ENCODE data around the gene PCDHGA3.
"Not testable (repeated sequence)": the region's sequence is repeated elsewhere in the genome, so short reads cannot be mapped to it uniquely, and the experiment has no call there.

The PCDHGA3 gene

GRCh38 chr5:141388661-141389060, 45.0 kb downstream of the PCDHGA3 start:
- no peaks in the 10 kb centered on the region for H3K27me3 ChIP-seq (ENCODE audit: insufficient read depth, low read depth)
- H3K4me3 ChIP-seq (IDR thresholded peaks at IDR 0.05; ENCODE audit: insufficient read depth, low read depth, low read length), result no peak overlapping the region
- no peak for TF ChIP-seq CTCF (conservative IDR thresholded peaks at IDR 0.05; ENCODE audit: low read depth, low read length)
- no peaks in the 10 kb centered on the region for H3K36me3 ChIP-seq (ENCODE audit: insufficient read depth)
- H3K9ac ChIP-seq, result no peak overlapping the region
- H3K27ac ChIP-seq, result no peak overlapping the region
- no peaks in the 10 kb centered on the region for H4K20me1 ChIP-seq (ENCODE audit: insufficient read depth)
- no peak overlapping the region for H2AFZ ChIP-seq (ENCODE audit: low read depth)
- H3K79me2 ChIP-seq (ENCODE audit: insufficient read depth, low read depth), result no peaks in the 10 kb centered on the region
- no peaks in the 10 kb centered on the region for H3K4me1 ChIP-seq (ENCODE audit: low read depth, poor library complexity, severe bottlenecking)
- no peak overlapping the region for H3K4me2 ChIP-seq

DNA sequence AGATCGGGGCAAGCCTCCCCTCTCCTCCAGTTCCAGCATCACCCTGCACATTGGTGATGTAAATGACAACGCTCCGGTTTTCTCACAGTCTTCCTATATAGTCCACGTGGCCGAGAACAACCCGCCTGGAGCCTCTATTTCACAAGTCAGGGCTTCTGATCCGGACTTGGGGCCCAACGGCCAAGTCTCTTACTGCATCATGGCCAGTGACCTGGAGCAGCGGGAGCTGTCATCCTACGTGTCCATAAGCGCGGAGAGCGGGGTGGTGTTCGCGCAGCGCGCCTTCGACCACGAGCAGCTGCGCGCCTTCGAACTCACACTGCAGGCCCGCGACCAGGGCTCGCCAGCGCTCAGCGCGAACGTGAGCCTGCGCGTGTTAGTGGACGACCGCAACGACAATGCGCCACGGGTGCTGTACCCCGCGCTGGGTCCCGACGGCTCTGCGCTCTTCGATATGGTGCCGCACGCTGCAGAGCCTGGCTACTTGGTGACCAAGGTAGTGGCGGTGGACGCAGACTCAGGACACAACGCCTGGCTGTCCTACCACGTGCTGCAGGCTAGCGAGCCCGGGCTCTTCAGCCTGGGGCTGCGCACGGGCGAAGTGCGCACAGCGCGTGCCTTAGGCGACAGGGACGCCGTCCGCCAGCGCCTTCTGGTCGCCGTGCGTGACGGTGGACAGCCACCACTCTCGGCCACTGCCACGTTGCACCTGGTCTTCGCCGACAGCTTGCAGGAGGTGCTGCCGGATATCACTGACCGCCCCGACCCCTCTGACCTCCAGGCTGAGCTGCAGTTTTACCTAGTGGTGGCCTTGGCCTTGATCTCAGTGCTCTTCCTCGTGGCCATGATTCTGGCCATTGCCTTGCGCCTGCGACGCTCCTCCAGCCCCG, 45.8 kb downstream of the PCDHGA3 start:
- Histone ChIP-seq H3K27ac (no peak overlapping the region), H3K79me2 (ENCODE audit: insufficient read depth, low read depth) (no peaks in the 10 kb centered on the region), H3K27me3 (ENCODE audit: insufficient read depth, low read depth) (no peaks in the 10 kb centered on the region), H3K36me3 (ENCODE audit: insufficient read depth) (no peaks in the 10 kb centered on the region), H3K4me3 (IDR thresholded peaks at IDR 0.05; ENCODE audit: insufficient read depth, low read depth, low read length) (no peak overlapping the region), H3K9ac (no peak overlapping the region), H3K4me1 (ENCODE audit: low read depth, poor library complexity, severe bottlenecking) (no peaks in the 10 kb centered on the region), H4K20me1 (ENCODE audit: insufficient read depth) (no peaks in the 10 kb centered on the region), H3K4me2 (no peak overlapping the region), H2AFZ (ENCODE audit: low read depth) (no peak overlapping the region)
- TF ChIP-seq CTCF (conservative IDR thresholded peaks at IDR 0.05; ENCODE audit: low read depth, low read length), result no peak

DNA sequence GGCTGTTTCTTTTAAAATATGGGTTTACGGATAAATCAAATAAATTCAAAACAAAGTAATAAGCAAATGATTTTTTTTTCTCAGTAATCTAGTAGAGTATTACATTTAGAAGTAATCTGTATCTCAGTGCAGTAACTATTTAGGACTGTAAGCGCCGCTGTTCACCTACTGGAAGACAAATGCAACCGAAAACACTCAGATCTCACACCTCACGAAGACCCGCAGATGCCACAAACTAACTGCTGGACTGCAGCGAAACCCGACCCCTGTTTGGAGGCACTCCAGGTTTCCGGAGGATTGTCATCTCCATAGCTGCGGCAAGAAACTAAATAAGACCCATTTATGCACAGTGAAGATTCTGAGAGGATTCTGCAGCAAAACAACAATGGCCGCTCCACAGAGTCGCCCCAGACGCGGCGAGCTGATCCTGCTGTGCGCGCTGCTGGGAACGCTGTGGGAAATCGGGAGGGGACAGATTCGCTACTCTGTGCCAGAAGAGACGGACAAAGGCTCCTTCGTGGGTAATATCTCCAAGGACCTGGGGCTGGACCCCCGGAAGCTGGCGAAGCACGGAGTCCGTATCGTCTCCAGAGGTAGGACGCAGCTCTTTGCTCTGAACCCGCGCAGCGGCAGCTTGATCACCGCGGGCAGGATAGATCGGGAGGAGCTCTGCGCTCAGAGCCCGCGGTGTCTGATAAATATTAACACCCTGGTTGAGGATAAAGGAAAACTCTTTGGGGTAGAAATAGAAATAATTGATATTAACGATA, 49.0 kb downstream of the PCDHGA3 start, which contains the start of gene PCDHGA8:
PCDHGA8 (plus strand) TSS at position 205 of the 770 bp plus-strand sequence; CDS start at position 386, 181 bp downstream.
- Histone ChIP-seq H2AFZ (ENCODE audit: low read depth) (no peak within 1 kb of the TSS), H4K20me1 (ENCODE audit: insufficient read depth) (no peaks in the 10 kb centered on the region), H3K27me3 (ENCODE audit: insufficient read depth, low read depth) (no peaks in the 10 kb centered on the region), H3K9ac (no peak within 1 kb of the TSS), H3K36me3 (ENCODE audit: insufficient read depth) (no peaks in the 10 kb centered on the region), H3K4me3 (IDR thresholded peaks at IDR 0.05; ENCODE audit: insufficient read depth, low read depth, low read length) (no peak within 1 kb of the TSS), H3K4me2 (no peak within 1 kb of the TSS), H3K27ac (no peak within 1 kb of the TSS), H3K79me2 (ENCODE audit: insufficient read depth, low read depth) (no peaks in the 10 kb centered on the region), H3K4me1 (ENCODE audit: low read depth, poor library complexity, severe bottlenecking) (no peaks in the 10 kb centered on the region)
- no peak for TF ChIP-seq CTCF (conservative IDR thresholded peaks at IDR 0.05; ENCODE audit: low read depth, low read length)

GRCh38 chr5:141393267-141393666, 49.6 kb downstream of the PCDHGA3 start:
- no peaks in the 10 kb centered on the region for H3K79me2 ChIP-seq (ENCODE audit: insufficient read depth, low read depth)
- H3K27ac ChIP-seq, result no peak overlapping the region
- no peaks in the 10 kb centered on the region for H3K27me3 ChIP-seq (ENCODE audit: insufficient read depth, low read depth)
- no peaks in the 10 kb centered on the region for H3K36me3 ChIP-seq (ENCODE audit: insufficient read depth)
- no peak for TF ChIP-seq CTCF (conservative IDR thresholded peaks at IDR 0.05; ENCODE audit: low read depth, low read length)
- no peaks in the 10 kb centered on the region for H3K4me1 ChIP-seq (ENCODE audit: low read depth, poor library complexity, severe bottlenecking)
- no peak overlapping the region for H3K9ac ChIP-seq
- H2AFZ ChIP-seq (ENCODE audit: low read depth), result no peak overlapping the region
- no peak overlapping the region for H3K4me3 ChIP-seq (IDR thresholded peaks at IDR 0.05; ENCODE audit: insufficient read depth, low read depth, low read length)
- H4K20me1 ChIP-seq (ENCODE audit: insufficient read depth), result no peaks in the 10 kb centered on the region
- H3K4me2 ChIP-seq, result no peak overlapping the region

DNA sequence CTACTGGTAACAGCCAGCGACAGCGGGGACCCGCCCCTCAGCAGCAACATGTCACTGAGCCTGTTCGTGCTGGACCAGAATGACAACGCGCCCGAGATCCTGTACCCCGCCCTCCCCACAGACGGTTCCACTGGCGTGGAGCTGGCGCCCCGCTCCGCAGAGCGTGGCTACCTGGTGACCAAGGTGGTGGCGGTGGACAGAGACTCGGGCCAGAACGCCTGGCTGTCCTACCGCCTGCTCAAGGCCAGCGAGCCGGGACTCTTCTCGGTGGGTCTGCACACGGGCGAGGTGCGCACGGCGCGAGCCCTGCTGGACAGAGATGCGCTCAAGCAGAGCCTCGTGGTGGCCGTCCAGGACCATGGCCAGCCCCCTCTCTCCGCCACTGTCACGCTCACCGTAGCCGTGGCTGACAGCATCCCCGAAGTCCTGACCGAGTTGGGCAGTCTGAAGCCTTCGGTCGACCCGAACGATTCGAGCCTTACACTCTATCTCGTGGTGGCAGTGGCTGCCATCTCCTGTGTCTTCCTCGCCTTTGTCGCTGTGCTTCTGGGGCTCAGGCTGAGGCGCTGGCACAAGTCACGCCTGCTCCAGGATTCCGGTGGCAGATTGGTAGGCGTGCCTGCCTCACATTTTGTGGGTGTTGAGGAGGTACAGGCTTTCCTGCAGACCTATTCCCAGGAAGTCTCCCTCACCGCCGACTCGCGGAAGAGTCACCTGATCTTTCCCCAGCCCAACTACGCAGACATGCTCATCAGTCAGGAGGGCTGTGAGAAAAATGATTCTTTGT, 51.0 kb downstream of the PCDHGA3 start:
- not testable (repeated sequence) for H3K36me3 ChIP-seq (ENCODE audit: insufficient read depth); H3K79me2 ChIP-seq (ENCODE audit: insufficient read depth, low read depth); H3K4me1 ChIP-seq (ENCODE audit: low read depth, poor library complexity, severe bottlenecking); H3K4me2 ChIP-seq; H3K9ac ChIP-seq; H2AFZ ChIP-seq (ENCODE audit: low read depth); H3K27ac ChIP-seq; H3K4me3 ChIP-seq (IDR thresholded peaks at IDR 0.05; ENCODE audit: insufficient read depth, low read depth, low read length); H4K20me1 ChIP-seq (ENCODE audit: insufficient read depth); H3K27me3 ChIP-seq (ENCODE audit: insufficient read depth, low read depth)
